CD4-positive, alpha-beta T cell (primary cell): Measurements from ENCODE around the gene EIF3J. TPM values are rescaled to one million over a fixed set of nuclear protein-coding genes. Genes with fewer than 3 reads are reported as not detected.

Experiments
- ATAC-seq: fragments of 200-7000 bp; cut with Tn5 transposase; one replicate; pipeline ENCODE4 v1.10.0; 2022; ENCODE audit warnings: mild to moderate bottlenecking; ENCODE audit not compliant: poor library complexity
- CTCF ChIA-PET: fragments of 350-600 bp; sonication (Branson Sonifier 250); formaldehyde crosslinking; loops from one replicate; lab custom pipeline; 2021; ENCODE audit warnings: antibody characterized with exemption, inconsistent platforms; lab: Charles Lee
- POLR2A ChIA-PET: fragments of 350-600 bp; sonication (Branson Sonifier 250); formaldehyde crosslinking; loops from one replicate; lab custom pipeline; 2021; ENCODE audit warnings: antibody characterized with exemption, inconsistent platforms; lab: Charles Lee
- DNase-seq, 14 experiments: peaks; one replicate each; pipeline ENCODE4 v3.0.0-alpha.2; 2013 to 2020; ENCODE audit warnings: mixed read lengths in 2 of 14
- H3K27ac ChIP-seq, 2 donors: one replicate each; pipeline versions ENCODE4 v1.5.1 to v1.7.0; 2013; ENCODE audit warnings: low read length in 2 of 2, low read depth in 1 of 2, mild to moderate bottlenecking in 1 of 2
- H3K27me3 ChIP-seq, 2 experiments: 1 replicate in 1 of 2; 2 replicates in 1 of 2; pipeline versions ENCODE4 v1.6.1 to v1.7.0; 2013; ENCODE audit warnings: low read length in 2 of 2, control low read depth in 1 of 2, mild to moderate bottlenecking in 1 of 2, moderate library complexity in 1 of 2; ENCODE audit not compliant: insufficient read depth in 2 of 2, control insufficient read depth in 1 of 2
- H3K36me3 ChIP-seq: one replicate; pipeline ENCODE4 v1.6.1; 2013; ENCODE audit warnings: low read length, control low read depth; ENCODE audit not compliant: insufficient read depth
- H3K4me1 ChIP-seq: one replicate; pipeline ENCODE4 v1.6.1; 2013; ENCODE audit warnings: low read length, control low read depth; ENCODE audit not compliant: insufficient read depth
- H3K4me3 ChIP-seq: one replicate; pipeline ENCODE4 v1.5.1; 2013; ENCODE audit warnings: mild to moderate bottlenecking, low read length, moderate library complexity
- H3K9me3 ChIP-seq, 2 experiments: 1 replicate in 1 of 2; 2 replicates in 1 of 2; pipeline versions ENCODE4 v1.6.1 to v1.7.0; 2013; ENCODE audit warnings: low read length in 2 of 2, mild to moderate bottlenecking in 2 of 2, control low read depth in 1 of 2, moderate library complexity in 1 of 2; ENCODE audit not compliant: control insufficient read depth in 1 of 2, insufficient read depth in 1 of 2
- H3K27ac Mint-ChIP-seq: one replicate; pipeline ENCODE4 v1.8.0; 2020; ENCODE audit warnings: mixed read lengths
- H3K27me3 Mint-ChIP-seq: one replicate; pipeline ENCODE4 v1.8.0; 2021; ENCODE audit warnings: mixed read lengths
- H3K36me3 Mint-ChIP-seq: one replicate; pipeline ENCODE4 v1.8.0; 2021; ENCODE audit warnings: low read depth, mixed read lengths
- H3K4me1 Mint-ChIP-seq: one replicate; pipeline ENCODE4 v1.8.0; 2021; ENCODE audit warnings: low read depth, mixed read lengths
- H3K4me3 Mint-ChIP-seq: one replicate; pipeline ENCODE4 v1.8.0; 2020; ENCODE audit warnings: mild to moderate bottlenecking, mixed read lengths
- H3K9me3 Mint-ChIP-seq: one replicate; pipeline ENCODE4 v1.8.0; 2020; ENCODE audit warnings: mixed read lengths
- intact Hi-C, 2 experiments: fragments of 100-400 bp; cut with DNase I in 1 of 2; cut with micrococcal nuclease in 1 of 2; formaldehyde crosslinking; loops; one replicate each; pipeline versions ENCODE4 v1.15.1 to v1.9.0; 2023 to 2025; cut with DNase I, micrococcal nuclease
- total RNA-seq, 174 experiments: library from RNA in 2 of 174; stranded (reverse) in 2 of 174; gene quantifications; one replicate each; pipeline ENCODE4 v1.2.3 and lab custom pipeline; 2021 to 2026
- TF ChIP-seq, protein P1 (sequence below): fragments of 200-600 bp; IDR thresholded peaks from one replicate; pipeline ENCODE4 v1.8.0; 2022; ENCODE audit warnings: antibody characterized with exemption, mild to moderate bottlenecking

The EIF3J gene
- total RNA-seq, 2 experiments from 2014 or later, result 67.6 to 69.2 TPM

DNA sequence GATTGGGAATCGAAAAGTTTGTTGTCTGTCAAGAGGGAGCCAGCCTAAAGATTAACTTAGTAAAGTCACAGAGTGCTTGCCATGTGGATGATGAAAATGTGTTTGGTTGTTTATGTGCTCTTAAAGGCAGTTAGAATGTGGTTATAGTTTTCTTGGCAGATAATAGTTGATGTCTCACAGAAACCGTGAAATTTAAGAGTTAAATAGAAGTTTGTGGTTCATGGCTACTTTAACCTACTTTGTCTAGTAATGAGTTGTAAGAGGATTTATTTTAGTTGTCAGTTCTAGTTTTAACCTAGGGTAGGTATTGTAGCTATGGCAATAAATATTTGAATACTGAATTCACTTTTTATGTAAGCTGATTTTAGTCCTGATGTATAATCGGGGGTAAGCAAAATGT is 36.4 kb upstream of the EIF3J start:
- no peak for DNase-seq
- H3K4me3 ChIP-seq, result no peak overlapping the region
- H3K4me1 ChIP-seq, result no peaks in the 10 kb centered on the region
- Mint-ChIP-seq H3K36me3 (peaks cover 68% of the 10 kb centered on the region), H3K4me1 (peaks cover 20% of the 10 kb centered on the region), H3K27me3 (no peaks in the 10 kb centered on the region), H3K9me3 (no peaks in the 10 kb centered on the region), H3K27ac (peak overlapping the region; percentile 23), H3K4me3 (no peak overlapping the region)
- TF ChIP-seq, protein P1, sequence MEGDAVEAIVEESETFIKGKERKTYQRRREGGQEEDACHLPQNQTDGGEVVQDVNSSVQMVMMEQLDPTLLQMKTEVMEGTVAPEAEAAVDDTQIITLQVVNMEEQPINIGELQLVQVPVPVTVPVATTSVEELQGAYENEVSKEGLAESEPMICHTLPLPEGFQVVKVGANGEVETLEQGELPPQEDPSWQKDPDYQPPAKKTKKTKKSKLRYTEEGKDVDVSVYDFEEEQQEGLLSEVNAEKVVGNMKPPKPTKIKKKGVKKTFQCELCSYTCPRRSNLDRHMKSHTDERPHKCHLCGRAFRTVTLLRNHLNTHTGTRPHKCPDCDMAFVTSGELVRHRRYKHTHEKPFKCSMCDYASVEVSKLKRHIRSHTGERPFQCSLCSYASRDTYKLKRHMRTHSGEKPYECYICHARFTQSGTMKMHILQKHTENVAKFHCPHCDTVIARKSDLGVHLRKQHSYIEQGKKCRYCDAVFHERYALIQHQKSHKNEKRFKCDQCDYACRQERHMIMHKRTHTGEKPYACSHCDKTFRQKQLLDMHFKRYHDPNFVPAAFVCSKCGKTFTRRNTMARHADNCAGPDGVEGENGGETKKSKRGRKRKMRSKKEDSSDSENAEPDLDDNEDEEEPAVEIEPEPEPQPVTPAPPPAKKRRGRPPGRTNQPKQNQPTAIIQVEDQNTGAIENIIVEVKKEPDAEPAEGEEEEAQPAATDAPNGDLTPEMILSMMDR, result no peak
- peaks cover 44% of the 10 kb centered on the region for H3K36me3 ChIP-seq
- POLR2A ChIA-PET, result interaction anchor here (0.7 to 0.9 kb wide), 2 partner anchors 74 to 163 kb away, joined by 3 read pairs; partner anchors contain the start of genes CTDSPL2 and SPG11
- ATAC-seq, result no peak
- H3K9me3 ChIP-seq, result no peaks in the 10 kb centered on the region
- no peaks in the 10 kb centered on the region for H3K27me3 ChIP-seq
- CTCF ChIA-PET, result interaction anchor here (1.1 to 2.0 kb wide), 3 partner anchors 46 to 78 kb away, joined by 3 to 16 read pairs (median 3); partner anchors contain the start of gene CTDSPL2
- H3K27ac ChIP-seq, result no peak overlapping the region
- intact Hi-C loops, result loop anchor here (5.0 to 10.0 kb wide), 4 partner anchors 76 to 626 kb away; partner anchors contain the start of gene CTDSPL2 (in 1 of the 2)

DNA sequence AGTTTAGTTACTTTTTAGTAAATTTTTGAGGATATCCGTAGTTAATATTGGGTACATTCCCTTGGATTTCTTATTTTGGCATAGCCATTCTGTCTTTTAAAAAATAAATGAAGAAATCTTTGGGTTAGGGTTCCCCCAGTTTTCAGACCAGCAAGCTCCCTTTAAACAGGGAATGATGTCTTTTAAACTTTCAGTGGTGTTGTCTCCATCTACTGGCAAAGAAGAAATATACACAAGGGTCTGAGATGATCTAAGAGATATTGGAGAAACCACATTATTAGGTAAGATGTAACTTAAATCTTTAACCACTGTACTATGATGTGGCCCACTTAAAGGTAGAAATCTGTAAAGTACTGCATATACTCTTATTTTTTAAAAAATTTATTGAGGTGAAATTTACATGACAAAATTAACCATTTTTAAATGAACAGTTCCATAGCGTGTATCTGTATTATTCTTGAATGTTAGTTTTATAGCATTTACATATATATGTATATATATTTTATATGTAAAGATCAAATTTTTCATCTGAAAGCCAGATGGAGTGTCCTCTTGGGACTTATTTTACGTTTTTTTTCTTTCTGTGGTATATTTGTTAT is 35.1 kb upstream of the EIF3J start:
- no peaks in the 10 kb centered on the region for H3K4me1 ChIP-seq
- ATAC-seq (peak; percentile 67), DNase-seq (peak in 3 of 14 experiments; percentile 49 to 54 (median 50))
- H3K36me3 Mint-ChIP-seq, result peaks cover 62% of the 10 kb centered on the region
- TF ChIP-seq, protein P1, result peak; percentile 80
- intact Hi-C loops, result loop anchor here (5.0 to 10.0 kb wide), 4 partner anchors 77 to 627 kb away; partner anchors contain the start of gene CTDSPL2 (in 1 of the 2)
- H3K36me3 ChIP-seq, result peaks cover 36% of the 10 kb centered on the region
- no peaks in the 10 kb centered on the region for H3K27me3 ChIP-seq
- POLR2A ChIA-PET, result interaction anchor here (0.5 to 1.2 kb wide), 5 partner anchors 40 to 774 kb away, joined by 3 to 4 read pairs (median 3); partner anchors contain the start of genes B2M and PATL2
- H3K9me3 Mint-ChIP-seq, result no peaks in the 10 kb centered on the region
- H3K27me3 Mint-ChIP-seq, result no peaks in the 10 kb centered on the region
- H3K4me3 Mint-ChIP-seq, result no peak overlapping the region
- H3K4me1 Mint-ChIP-seq, result peaks cover 20% of the 10 kb centered on the region
- no peak overlapping the region for H3K4me3 ChIP-seq
- H3K27ac Mint-ChIP-seq, result peak overlapping the region; percentile 64
- H3K27ac ChIP-seq, result no peak overlapping the region
- CTCF ChIA-PET, result interaction anchor here (0.7 to 2.0 kb wide), 6 partner anchors 21 to 123 kb away, joined by 3 to 16 read pairs (median 3); partner anchors contain the start of gene CTDSPL2
- H3K9me3 ChIP-seq, result no peaks in the 10 kb centered on the region

DNA sequence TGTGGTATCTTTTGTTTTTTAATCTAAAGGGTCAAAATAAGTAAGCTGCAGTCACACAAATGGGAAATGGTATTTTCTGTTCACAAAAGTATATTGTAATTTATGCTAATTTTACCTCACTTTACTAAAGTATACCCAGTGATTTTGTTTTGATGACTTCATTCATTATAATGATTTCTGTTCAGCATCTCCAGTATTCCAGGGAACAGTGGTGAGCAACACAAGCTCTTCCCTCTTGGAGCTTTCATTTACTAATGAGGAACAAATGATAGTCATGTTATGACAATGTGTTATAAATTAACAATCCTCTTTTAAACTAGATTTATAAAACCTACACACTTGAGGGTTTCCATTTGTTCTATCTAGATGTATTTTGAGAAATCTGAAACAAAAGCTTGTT is 20.5 kb upstream of the EIF3J start:
- no peaks in the 10 kb centered on the region for H3K9me3 Mint-ChIP-seq
- H3K27me3 Mint-ChIP-seq, result no peaks in the 10 kb centered on the region
- POLR2A ChIA-PET, result no interaction called here
- peaks cover 55% of the 10 kb centered on the region for H3K36me3 Mint-ChIP-seq
- Histone ChIP-seq H3K27ac (no peak overlapping the region), H3K27me3 (no peaks in the 10 kb centered on the region), H3K4me3 (no peak overlapping the region), H3K4me1 (no peaks in the 10 kb centered on the region), H3K36me3 (peaks cover 33% of the 10 kb centered on the region), H3K9me3 (no peaks in the 10 kb centered on the region)
- ATAC-seq (no peak), DNase-seq (no peak)
- CTCF ChIA-PET, result interaction anchor here (1.2 kb wide), 1 partner anchor 291 kb away, joined by 3 read pairs; no protein-coding TSS in a partner anchor
- intact Hi-C loops, result no loop called here
- H3K4me3 Mint-ChIP-seq, result no peak overlapping the region
- no peaks in the 10 kb centered on the region for H3K4me1 Mint-ChIP-seq
- TF ChIP-seq, protein P1, result no peak
- H3K27ac Mint-ChIP-seq, result no peak overlapping the region
